Stimulated activated CD8-positive, alpha-beta memory T cell treated with anti-CD3 and anti-CD28 coated beads, Interleukin-4, amount 100 ng/mL, for 24 hours (primary cell): Measurements from ENCODE around the gene CYB5R2.
"Not testable (repeated sequence)": the region's sequence is repeated elsewhere in the genome, so short reads cannot be mapped to it uniquely, and the experiment has no call there.

ENCODE experiments used
- DNase-seq: peaks from one replicate; pipeline ENCODE4 v3.0.0-alpha.2; 2020; ENCODE audit warnings: low read depth

CYB5R2 gene

DNA sequence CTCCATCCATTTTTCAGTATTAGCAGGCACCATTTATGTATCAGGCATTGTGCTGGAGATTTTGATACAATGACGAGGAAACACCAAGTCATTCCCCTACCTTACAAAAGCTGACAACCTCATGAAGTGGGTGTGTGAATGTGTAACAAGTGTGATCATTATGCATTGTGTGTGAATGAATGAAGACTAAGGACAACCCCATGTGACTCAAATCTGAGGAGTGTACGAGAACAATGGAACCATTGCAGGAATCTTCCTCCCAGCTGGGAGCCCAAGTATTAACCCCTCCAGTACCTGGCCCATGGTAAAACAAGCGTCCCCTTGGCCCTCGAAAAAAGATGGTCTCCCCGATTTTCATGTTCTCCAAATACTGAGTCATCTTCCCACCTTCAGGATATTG lies 4.4 kb downstream of the CYB5R2 start:
- no peak for DNase-seq

DNA sequence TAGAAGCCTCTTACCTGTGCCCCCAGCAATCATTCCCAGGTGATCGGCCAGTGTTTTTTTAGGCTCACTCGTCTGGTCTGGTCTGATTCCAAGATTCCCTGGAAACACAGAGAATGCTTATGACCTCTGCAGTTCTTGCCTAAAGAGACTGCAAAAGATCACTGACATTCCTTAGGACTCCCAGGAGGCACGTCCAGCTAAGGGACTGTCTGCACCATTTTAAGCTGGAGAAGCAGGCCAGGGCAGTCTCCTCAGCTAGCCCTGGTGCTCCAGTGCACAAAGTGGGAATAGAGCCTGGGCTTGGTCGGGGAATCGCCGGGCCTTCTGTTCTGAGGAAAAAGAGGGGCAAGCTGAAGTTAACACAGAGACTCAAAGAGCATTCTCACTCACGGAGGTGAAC lies 4.8 kb downstream of the CYB5R2 start:
- DNase-seq: no peak

DNA sequence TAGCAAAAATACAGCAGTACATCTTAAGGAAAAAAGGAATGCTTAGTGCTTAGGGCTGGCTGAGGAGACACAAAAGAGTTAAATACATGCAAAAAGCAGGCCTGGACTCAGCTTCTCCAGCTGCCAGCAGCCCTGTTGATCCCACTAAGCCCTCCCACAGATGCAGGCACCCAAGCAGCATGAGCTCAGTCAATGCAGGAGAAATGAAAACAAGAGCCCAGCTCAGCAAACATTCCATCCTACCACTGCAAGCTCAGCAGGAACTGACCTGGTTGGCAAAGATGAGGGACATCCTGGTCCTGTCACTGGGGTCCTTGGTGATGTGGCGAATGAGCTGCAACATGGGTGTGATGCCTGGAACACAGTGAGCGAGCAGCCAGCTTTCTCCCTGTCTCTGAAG lies 5.8 kb downstream of the CYB5R2 start:
- DNase-seq: no peak

DNA sequence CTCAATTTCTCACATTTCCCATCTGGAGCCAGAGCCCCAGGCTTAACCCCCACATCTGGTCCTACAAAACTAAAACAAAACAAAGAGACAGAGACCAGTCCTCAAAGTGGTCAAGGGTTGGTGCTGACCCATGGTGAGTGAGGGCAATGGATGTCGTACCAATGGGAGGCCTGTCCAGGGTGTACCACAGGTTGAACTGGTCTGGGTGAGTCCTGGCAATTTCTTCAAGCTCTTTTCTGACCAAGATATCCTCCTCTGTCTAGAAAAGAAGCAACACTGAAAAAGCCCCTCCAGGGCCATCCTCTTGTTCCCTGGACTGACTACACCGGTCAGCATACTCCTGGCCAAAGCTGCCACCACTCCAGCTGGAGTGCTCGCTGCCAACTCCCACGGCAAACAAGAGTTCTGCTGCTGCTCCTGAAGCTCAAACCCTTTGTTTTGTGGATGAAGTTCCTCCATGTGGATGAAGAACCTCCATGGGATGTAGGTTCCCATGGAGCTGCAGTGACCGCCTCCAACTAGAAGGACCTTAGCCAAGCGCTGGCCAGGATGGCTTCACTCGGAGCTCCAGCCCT lies 6.9 kb downstream of the CYB5R2 start:
- no peak for DNase-seq

DNA sequence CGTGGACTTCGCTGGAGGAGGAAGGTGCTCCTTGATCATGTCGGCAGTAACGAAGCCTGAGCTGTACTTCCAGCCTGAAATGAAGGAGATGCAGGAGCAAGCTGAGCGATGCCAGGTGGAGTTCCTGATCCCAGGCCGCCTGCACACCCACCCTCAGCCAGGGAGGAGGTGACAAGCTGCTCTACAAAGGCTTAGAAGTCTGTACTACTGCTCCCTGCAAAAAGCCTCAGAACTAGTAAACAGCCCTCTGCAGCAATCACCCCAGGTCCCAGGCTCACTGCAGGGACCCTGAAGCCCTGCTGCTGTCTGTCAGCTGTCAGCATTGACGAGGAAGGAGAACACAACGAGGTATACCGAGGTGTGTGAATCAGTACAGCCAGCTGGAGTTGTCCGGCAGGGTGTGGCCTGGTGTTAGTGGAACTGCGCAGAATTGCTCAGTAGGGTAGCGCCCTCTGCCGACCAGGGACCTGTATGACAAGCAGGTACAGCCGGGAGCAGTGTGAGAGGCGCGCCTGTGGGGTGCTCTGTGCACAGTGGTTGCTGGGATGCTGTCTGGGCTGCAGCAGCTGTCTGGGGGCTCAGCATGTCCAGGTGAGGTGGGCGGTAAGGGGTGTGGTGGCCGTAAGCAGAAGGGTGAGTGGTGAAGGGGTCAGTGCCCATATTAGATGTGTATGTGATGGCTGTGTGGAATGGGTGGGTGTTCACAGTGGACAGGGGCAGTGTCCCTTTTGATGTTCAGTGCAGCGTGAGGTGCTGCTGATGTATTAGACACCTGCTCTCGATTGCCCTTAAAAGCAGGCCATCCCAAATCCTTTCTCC lies 7.6 kb downstream of the CYB5R2 start:
- DNase-seq: peak; percentile 49

DNA sequence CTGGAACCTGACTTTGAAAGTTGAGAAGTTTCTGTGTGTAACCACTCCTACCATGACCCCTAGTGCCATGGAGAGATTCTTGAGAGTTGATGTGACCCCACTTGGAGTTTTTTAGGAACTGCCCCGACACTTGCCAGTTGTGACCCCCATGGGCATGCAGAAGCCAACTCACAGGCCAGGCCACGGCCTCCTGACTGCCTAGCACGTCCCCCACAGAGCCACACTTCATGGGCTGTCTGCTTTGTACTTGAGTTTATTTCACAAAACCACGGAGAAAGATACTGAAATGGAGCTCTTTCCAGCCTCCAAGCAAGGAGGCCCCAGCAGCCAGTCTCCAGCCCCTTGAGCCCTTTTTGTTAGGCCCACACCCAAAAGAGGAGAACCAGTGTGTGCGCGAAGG lies 8.4 kb downstream of the CYB5R2 start:
- DNase-seq: no peak

DNA sequence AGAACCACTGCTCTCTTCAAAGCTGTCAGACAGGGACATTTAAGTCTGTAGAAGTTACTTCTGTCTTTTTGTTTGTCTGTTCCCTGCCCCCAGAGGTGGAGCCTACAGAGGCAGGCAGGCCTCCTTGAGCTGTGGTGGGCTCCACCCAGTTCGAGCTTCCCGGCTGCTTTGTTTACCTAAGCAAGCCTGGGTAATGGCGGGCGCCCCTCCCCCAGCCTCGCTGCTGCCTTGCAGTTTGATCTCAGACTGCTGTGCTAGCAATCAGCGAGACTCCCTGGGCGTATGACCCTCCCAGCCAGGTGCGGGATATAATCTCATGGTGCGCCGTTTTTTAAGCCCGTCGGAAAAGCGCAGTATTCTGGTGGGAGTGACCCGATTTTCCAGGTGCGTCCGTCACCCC lies 9.8 kb downstream of the CYB5R2 start:
- not testable (repeated sequence) for DNase-seq

DNA sequence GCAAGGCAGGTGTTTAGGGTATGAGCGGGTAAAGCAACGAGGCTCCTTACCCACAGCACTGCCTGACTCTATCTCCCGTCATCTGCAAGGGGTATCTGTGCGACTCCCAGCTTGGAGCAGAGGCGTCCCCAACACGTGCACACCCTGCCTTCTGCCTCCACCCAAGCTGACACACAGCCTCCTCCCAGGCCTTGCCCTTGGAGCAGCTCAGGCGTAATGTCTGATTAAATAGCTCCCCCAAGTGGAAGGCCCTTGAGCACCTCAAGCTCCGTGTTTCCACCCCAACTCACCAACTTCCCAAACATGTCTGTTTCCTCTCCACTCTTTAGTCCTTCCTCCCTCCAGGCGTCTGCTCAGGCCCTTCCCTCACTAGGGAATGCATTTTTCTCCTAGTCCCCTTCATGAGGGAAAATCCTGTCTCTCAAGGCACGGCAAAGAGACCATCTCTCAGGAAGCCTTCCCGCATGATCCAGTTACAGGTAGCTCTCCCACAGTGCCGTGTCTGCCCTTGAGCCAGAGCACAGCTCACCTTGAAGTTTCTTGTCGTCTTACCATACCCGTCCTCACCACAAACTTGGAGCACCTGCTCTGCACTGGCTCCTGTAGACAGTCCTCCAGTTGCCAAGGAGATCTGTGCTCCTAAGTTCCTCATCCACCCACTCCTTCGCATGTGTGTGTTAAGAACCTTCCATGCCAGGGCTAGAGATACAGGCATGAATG lies 15.8 kb downstream of the CYB5R2 start:
- DNase-seq: no peak

DNA sequence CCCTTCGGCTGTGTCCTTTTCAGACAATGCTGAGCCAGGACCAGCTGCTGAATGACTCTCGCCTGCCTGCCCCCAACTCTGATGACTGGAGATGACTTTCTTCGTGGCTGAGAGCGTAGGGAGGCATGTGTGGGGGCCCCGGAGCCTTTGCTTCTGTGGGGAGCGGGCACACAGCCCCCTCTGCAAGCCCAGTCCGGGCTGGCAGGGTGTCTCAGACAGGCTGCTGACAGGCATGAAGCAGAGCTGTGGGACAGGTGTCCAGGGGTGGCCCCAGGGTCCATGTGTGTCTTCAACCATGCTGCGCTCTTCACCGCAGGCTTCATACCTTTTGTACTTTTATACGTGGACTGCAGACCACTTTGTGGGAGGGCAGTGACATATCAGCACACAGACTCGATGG lies 16.6 kb downstream of the CYB5R2 start:
- no peak for DNase-seq

DNA sequence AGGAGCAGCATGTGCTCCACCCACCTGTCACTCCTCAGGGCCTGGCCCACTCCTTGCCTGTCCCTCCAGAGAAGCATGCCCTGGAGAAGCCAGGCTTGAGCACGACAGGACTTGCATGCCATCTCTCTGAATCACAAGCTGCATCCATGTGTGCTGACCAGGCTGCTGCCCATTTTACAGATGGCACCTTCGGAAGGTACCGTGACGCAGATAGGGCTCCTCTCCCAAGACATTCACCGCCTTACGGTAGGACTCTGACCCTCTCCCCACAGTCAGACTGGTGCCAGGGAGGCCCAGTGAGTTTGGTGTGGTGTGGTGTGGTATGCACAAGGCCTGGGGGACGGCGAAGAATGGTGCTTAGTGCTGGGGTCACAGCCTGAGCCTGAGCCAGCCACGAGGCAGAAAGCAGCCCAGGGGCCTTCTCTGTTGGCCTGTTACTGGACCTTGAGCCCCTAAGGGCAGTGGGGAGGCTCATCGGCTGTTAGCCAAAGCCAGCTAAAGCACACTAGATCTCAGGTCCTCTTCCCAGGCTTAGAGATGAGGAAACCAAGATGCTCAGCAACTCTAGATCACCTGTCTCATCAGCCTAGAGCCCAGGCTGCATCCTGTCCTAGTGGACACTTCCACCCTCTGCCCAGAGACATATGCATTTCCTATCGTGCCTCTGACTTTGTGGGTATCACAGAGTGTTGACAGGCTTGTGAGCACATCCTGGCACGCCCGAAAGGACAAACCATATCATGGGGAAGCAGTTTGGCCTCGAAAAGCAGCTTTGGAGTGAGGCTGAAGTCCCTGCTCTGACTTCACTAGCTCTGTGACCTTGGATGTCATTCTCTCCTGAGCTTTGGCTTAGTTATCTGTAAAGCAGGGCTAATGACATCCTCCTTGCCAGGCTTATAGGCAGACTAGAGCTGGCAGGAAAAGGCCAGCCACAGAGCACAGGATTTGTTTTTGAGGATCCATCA lies 17.8 kb downstream of the CYB5R2 start:
- no peak for DNase-seq

DNA sequence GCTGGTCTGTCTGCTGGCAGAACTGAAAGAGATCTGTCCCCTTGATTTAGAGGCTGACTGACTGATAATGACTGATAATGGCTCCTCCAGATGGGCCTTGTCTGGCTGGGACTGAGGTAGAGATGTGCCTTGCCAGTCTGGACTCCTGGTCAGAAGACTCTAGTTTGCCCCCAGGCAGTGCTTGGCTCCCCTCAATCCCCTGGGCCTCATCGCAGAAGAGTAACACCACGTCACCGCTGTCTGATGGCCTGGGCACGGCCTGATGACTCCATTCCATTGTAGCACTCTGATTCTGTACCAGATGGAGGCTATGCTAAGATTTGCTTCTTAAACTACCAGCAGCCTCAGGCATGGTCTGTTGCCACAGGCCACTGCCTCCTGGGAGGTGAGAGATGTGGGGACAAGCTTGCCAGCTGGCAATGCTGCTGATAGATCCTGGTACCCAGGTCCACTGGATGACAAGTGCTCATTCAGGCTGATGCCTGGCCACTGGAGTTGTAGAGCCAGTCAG lies 19.1 kb downstream of the CYB5R2 start:
- DNase-seq: no peak

DNA sequence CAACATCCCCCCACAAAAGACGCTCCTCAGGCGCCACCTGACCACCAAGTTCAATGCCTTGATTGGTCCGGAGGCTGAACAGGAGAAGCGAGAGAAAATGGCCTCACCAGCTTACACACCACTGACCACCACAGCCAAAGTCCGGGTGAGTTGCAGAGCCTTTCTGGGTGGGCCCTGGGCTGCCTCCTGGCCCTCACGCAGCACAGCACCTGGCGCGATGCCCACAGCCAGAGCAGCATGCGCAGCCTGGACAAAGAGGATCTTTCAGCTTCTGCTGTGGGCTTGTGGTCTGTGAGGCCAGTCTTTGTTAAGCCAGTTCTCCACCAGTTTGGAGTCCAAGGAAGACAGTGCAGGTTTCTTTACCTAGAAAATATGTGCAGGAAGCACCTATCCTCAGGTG lies 21.6 kb downstream of the CYB5R2 start:
- DNase-seq: no peak

DNA sequence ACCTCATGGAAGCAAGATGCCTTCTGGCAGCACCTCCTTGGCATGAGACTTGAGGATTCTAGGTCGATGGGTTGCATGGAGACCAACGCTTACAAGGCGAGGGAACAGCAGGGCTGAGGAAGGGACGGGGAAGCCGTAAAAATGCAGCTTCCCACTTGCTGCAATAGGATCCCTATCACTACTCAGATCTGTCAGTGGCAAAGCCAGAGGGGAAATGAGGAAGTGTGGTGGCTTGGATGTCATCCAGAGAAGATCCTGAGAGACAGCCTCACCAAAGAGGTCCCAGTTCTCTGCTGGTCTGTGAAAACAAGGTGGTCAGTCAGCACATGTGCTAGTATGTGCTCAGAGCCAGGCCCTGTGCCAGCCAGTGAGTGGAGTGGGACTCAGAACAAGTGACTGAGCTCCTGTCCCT lies 22.2 kb downstream of the CYB5R2 start:
- DNase-seq: no peak

DNA sequence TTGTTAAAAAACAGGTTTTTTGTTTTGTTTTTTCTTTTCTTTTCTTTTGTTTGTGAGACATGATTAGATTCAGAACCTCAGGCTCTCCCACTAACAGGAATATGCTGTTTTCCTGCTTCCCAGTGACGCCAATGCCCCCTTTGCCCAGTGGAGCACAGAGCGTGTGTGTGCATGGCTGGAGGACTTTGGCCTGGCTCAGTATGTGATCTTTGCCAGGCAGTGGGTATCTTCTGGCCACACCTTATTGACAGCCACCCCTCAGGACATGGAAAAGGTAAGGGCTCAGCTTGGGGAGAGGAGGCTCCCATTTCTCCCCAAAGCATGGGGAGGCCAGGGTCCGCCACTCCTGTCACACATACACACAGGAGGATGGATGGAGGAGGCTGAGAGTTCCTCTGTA lies 25.0 kb downstream of the CYB5R2 start:
- DNase-seq: no peak

DNA sequence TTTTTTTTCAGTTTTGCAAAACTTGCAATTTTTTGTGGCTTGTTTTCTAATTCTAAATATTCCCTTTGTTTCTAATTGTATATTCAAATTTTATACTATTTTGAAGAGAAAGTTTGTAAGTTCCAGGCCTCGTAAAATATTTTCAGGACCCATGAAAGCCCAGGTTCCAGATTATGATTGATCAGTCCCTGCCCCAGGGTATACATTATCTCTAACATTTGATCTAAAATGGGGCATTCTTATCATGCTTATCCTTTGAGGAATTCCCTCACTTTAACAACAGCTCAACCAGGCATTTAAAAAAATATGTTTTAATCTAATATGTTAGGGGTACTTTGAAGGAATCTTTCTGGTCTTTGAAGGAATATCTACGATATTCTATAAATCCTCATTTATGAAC lies 26.4 kb downstream of the CYB5R2 start:
- no peak for DNase-seq

DNA sequence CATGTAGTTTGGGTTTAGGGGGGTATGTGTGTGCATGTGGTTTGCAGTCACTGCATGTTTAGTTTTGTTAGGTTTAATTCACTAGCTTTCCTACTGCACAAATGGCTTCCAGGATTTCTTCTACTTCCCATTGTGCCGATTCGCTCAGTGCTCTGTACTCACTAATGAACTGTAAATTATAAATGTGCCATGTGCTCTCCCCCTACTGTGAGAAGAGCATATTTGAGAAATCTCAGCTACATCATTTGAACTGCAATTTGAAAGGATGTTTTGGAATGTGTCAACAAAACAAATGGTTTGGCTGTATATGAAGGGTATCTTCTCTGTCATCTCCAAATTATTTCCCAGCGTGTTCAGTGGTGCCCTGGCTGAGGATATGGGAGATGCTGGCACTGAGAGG lies 28.1 kb downstream of the CYB5R2 start:
- DNase-seq: no peak

DNA sequence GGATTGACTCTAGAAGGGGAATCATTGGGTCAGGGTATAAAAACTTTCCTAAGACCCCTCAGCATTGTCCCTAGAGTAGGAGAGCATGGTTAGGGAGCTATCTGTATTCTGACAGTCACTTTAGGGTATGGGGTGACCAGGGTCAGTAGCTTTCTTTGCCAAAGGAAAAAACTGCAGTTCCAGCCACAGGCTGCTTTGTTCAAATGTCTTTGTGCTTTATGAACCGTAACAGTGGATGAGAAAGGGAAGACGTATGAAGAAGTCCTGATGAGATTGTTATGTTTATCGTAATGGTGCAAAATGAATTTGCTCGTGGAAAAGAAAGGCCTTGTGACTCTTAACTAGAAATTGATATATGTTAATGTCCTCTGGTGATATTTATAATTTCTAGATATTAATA lies 30.0 kb downstream of the CYB5R2 start:
- DNase-seq: no peak

DNA sequence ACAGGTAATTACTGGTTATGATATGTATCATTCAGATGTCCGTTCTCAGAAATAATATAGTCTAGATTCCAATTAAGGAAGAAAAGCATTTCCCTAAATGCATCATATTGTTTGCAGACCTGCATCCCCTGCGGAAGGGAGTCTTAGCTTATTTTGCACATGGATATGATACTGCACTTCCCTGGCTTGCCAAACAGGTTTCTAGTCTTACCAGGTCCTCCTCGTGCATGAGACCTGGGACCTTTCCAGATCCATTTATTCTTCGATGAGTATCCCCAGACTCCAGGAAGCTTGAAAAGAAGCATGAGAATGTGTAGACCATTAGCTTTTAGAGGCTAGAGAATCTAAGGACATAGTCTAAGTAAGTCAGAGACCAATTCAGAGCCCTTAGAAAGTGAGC lies 30.6 kb downstream of the CYB5R2 start:
- DNase-seq: no peak

DNA sequence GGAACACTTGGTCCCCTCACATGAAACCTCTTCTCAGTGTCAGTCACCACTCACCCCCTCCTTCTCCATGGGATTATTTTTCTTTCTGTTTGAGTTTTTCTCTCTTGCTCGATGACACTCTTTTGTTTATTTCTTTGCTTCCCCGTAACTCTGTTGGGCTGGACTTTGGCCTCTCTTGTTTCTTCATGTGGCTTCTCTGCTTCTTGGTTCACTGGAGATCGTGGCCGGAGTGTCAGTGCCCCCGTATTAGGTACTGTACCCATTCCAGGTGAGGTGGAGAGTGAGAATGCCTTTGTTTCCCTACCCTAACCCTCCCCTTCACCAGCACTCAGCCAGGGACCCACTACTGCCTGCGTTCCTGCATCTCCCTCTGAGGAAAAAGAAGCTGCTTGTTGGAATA lies 32.5 kb downstream of the CYB5R2 start:
- DNase-seq: no peak

DNA sequence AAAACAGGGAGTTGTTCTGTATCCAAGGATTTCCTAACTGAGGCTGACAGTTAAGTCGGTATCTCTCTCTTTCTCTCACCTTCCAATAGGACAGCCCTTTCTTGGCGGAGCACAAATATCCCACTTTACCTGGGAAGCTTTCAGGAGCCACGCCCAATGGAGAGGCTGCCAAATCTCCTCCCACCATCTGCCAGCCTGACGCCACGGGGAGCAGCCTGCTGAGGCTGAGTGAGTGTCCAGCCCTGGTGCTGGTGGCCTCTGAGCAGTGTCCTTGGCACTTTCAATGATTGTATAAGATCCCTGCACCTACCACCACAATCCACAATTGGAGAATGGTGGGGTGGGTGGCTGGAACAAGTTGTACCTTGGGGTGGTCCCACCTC lies 33.7 kb downstream of the CYB5R2 start:
- DNase-seq: no peak

DNA sequence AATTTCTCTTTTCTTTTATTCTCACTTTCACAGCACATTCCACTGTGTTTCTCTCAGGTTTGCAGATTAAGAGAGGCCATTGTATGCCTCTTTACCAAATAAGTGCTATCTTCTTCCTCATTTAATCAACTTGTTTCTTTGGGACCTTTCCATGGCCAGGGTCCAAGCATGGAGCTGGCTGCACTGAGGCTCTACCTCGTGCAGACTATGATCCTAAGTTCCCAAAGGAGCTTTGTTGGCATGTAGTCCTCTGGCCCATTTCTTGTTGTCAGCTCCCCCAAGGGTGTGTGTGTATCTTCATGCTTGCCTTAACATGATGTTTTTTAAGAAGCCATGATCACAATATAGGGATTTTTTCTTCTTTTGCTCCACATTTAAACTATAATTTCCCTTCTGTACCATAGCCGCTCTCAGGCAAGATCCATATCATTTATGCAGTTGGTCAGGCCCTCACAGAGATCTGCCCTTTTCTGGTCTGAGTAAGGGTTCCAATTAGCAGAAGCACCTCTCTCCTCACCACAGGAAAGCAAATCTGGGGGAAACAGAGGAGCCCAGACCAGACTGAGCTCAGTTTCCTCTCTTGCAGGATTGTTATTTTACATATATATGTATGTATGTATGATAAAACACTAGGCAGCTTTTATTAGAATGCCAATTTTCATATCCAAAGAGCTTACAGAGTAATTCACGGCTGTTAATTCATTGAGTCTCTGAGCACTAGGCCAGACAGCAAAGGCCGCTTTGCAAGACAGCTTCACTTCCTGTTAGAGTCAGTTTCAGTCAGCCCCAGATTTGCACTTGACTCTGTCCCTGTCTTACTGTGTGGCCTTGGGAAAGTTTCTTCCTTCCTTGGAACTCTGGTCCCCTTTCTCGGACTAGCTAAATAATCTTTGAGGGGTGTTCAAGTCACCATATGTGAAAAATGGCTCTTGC lies 34.3 kb downstream of the CYB5R2 start:
- DNase-seq: no peak
